ENCODE results near the gene GANC. TPM values are rescaled to one million over a fixed set of nuclear protein-coding genes. Genes with fewer than 3 reads are reported as not detected.

The GANC gene
- total and polyA plus RNA-seq, 10 donors, result 7.4 to 65.9 (median 42.3) TPM

GRCh38 chr15:42371096-42371495 is 98.1 kb downstream of the GANC start:
- no peak for DNase-seq
- 50 to 80% (median 78%) methylated on average over 2 of the region's 2 CpGs for WGBS, 5 donors
- Histone ChIP-seq H3K4me1 (peaks cover 0 to 34% (median 2%) of the 10 kb centered on the region in 6 donors), H3K36me3 (peaks cover 0 to 11% (median 0%) of the 10 kb centered on the region in 6 donors), H3K27ac (no peak overlapping the region), H3K4me3 (no peak overlapping the region), H3K27me3 (replicated peaks in 1 of 7) (no peaks in the 10 kb centered on the region), H3K9me3 (no peaks in the 10 kb centered on the region)
- TF ChIP-seq POLR2AphosphoS5 (IDR thresholded peaks at IDR 0.05), result no peak
- TF ChIP-seq POLR2A (IDR thresholded peaks at IDR 0.05), result no peak
- no peak for TF ChIP-seq CTCF (IDR thresholded peaks at IDR 0.05 in 8 of 11, conservative IDR thresholded peaks at IDR 0.05 in 3 of 11)
- intact Hi-C loops (cut with DNase I; ENCODE audit: low total_unique reads), result no loop called here

GRCh38 chr15:42373274-42373673 is 100.3 kb downstream of the GANC start:
- H3K27me3 ChIP-seq (replicated peaks in 1 of 7), result no peaks in the 10 kb centered on the region
- H3K36me3 ChIP-seq, result peaks cover 0 to 11% (median 0%) of the 10 kb centered on the region in 6 donors
- WGBS, 5 donors, result 53 to 100% (median 75%) methylated on average over 1 of the region's 1 CpG
- TF ChIP-seq POLR2AphosphoS5 (IDR thresholded peaks at IDR 0.05) (no peak), CTCF (IDR thresholded peaks at IDR 0.05 in 8 of 11, conservative IDR thresholded peaks at IDR 0.05 in 3 of 11) (no peak), POLR2A (IDR thresholded peaks at IDR 0.05) (no peak)
- no peak for DNase-seq
- peaks cover 0 to 14% (median 0%) of the 10 kb centered on the region in 6 donors for H3K4me1 ChIP-seq
- no peak overlapping the region for H3K4me3 ChIP-seq
- no peak overlapping the region for H3K27ac ChIP-seq
- intact Hi-C loops (cut with DNase I; ENCODE audit: low total_unique reads), result no loop called here
- H3K9me3 ChIP-seq, result peaks cover 0 to 14% (median 8%) of the 10 kb centered on the region in 8 donors

- Histone ChIP-seq H3K9me3 (peaks cover 0 to 20% (median 9%) of the 10 kb centered on the region in 8 donors), H3K36me3 (peaks cover 0 to 11% (median 0%) of the 10 kb centered on the region in 6 donors), H3K4me3 (no peak overlapping the region), H3K27ac (no peak overlapping the region), H3K4me1 (peaks cover 0 to 13% (median 0%) of the 10 kb centered on the region in 6 donors), H3K27me3 (replicated peaks in 1 of 7) (no peaks in the 10 kb centered on the region)
- WGBS, 5 donors, result 84 to 97% (median 94%) methylated on average over 4 of the region's 4 CpGs
- no peak for TF ChIP-seq POLR2A (IDR thresholded peaks at IDR 0.05)
- no peak for TF ChIP-seq POLR2AphosphoS5 (IDR thresholded peaks at IDR 0.05)
- no peak for TF ChIP-seq CTCF (IDR thresholded peaks at IDR 0.05 in 8 of 11, conservative IDR thresholded peaks at IDR 0.05 in 3 of 11)
- no peak for DNase-seq
- intact Hi-C loops (cut with DNase I; ENCODE audit: low total_unique reads), result no loop called here
Measured at GRCh38 chr15:42373936-42374335, 100.9 kb downstream of the GANC start.

GRCh38 chr15:42374810-42375209 is 101.8 kb downstream of the GANC start:
- H3K4me1 ChIP-seq, result peaks cover 0 to 9% (median 0%) of the 10 kb centered on the region in 6 donors
- H3K36me3 ChIP-seq, result peaks cover 0 to 11% (median 0%) of the 10 kb centered on the region in 6 donors
- 91 to 100% (median 97%) methylated on average over 1 of the region's 1 CpG for WGBS, 5 donors
- TF ChIP-seq CTCF (IDR thresholded peaks at IDR 0.05 in 8 of 11, conservative IDR thresholded peaks at IDR 0.05 in 3 of 11), result no peak
- no peak for TF ChIP-seq POLR2AphosphoS5 (IDR thresholded peaks at IDR 0.05)
- no peak for TF ChIP-seq POLR2A (IDR thresholded peaks at IDR 0.05)
- DNase-seq, result no peak
- no peak overlapping the region for H3K4me3 ChIP-seq
- no peaks in the 10 kb centered on the region for H3K27me3 ChIP-seq (replicated peaks in 1 of 7)
- intact Hi-C loops (cut with DNase I; ENCODE audit: low total_unique reads), result no loop called here
- peaks cover 0 to 21% (median 9%) of the 10 kb centered on the region in 8 donors for H3K9me3 ChIP-seq
- H3K27ac ChIP-seq, result no peak overlapping the region
